K562 (cell line): ENCODE data around the gene MSN. TPM values are rescaled to one million over a fixed set of nuclear protein-coding genes. Genes with fewer than 3 reads are reported as not detected.

Experiments used
- ATAC-seq: fragments of 200-7000 bp; cut with Tn5 transposase; 3 replicates; pipeline ENCODE4 v1.9.1; 2020; ENCODE audit warnings: moderate library complexity
- BruUV-seq: library from RNA; stranded (reverse); fragments of 400-500 nt; replicated peaks from 2 replicates; lab custom pipeline; 2021; lab: Mats Ljungman, UMichigan
- CTCF ChIA-PET: fragments of 300-600 bp; formaldehyde crosslinking; extraction: SDS; loops from one replicate; lab custom pipeline; 2021; ENCODE audit warnings: low intra/inter-chr PET ratio; lab: Yijun Ruan, JAX
- POLR2A ChIA-PET: fragments of 300-600, 350-650 bp; sonication (Branson Sonifier 250); formaldehyde crosslinking; extraction: SDS; loops from one replicate; lab custom pipeline; 2021; ENCODE audit warnings: antibody characterized with exemption, inconsistent platforms; lab: Yijun Ruan, JAX
- DNase-seq, 4 experiments: peaks; one replicate each; pipeline versions ENCODE4 v3.0.0 to v3.0.0-alpha.2; 2011 to 2018; ENCODE audit warnings: low spot score in 3 of 4, mixed read lengths in 3 of 4; ENCODE audit errors: extremely low read depth in 1 of 4
- FAIRE-seq: peaks from 2 replicates; lab custom pipeline; 2011; peaks lifted over from hg19 to GRCh38; lab: Jason Lieb, UNC
- H2AFZ ChIP-seq: 2 replicates; pipeline ENCODE4 v1.6.0; 2011; ENCODE audit warnings: low read depth, low read length, control low read depth, inconsistent platforms
- H3K27ac ChIP-seq: fragments of 200-600 bp; 3 replicates; pipeline ENCODE4 v1.8.0; 2011; ENCODE audit warnings: low read depth, mild to moderate bottlenecking, control low read depth, inconsistent platforms, low read length, moderate library complexity, mixed read lengths; ENCODE audit errors: extremely low read depth
- H3K27me3 ChIP-seq, 2 experiments: fragments of 300-600 bp in 1 of 2; 2 replicates in 1 of 2; 3 replicates in 1 of 2; pipeline versions ENCODE4 v1.6.0 to v1.8.0; 2011; ENCODE audit warnings: inconsistent platforms in 2 of 2, low read length in 2 of 2, mild to moderate bottlenecking in 1 of 2, mixed read lengths in 1 of 2, moderate library complexity in 1 of 2; ENCODE audit not compliant: control insufficient read depth in 2 of 2, insufficient read depth in 2 of 2
- H3K36me3 ChIP-seq: fragments of 300-600 bp; 3 replicates; pipeline ENCODE4 v1.8.0; 2011; ENCODE audit warnings: mild to moderate bottlenecking, low read length, inconsistent platforms; ENCODE audit not compliant: control insufficient read depth, insufficient read depth
- H3K4me1 ChIP-seq, 2 experiments: fragments of 200-600 bp in 1 of 2; replicated peaks in 1 of 2; 2 replicates in 1 of 2; 3 replicates in 1 of 2; pipeline versions ENCODE4 v1.5.1 to v1.8.0; 2011; ENCODE audit warnings: inconsistent platforms in 2 of 2, low read length in 2 of 2, mild to moderate bottlenecking in 1 of 2, mixed read lengths in 1 of 2, moderate library complexity in 1 of 2; ENCODE audit not compliant: control insufficient read depth in 2 of 2, insufficient read depth in 2 of 2
- H3K4me2 ChIP-seq: 2 replicates; pipeline ENCODE4 v1.6.1; 2011; ENCODE audit warnings: low read length, control low read depth, inconsistent platforms, mixed read lengths; ENCODE audit not compliant: insufficient read depth
- H3K4me3 ChIP-seq: fragments of 200-600 bp; sonication (generic), shearing (Covaris generic); 2 replicates; pipeline ENCODE4 v1.5.1; 2016; ENCODE audit warnings: control low read depth, inconsistent platforms
- H3K79me2 ChIP-seq: fragments of 200-600 bp; 3 replicates; pipeline ENCODE4 v1.8.0; 2011; ENCODE audit warnings: low read length, inconsistent platforms; ENCODE audit not compliant: control insufficient read depth, insufficient read depth
- H3K9ac ChIP-seq, 2 experiments: 2 replicates each; pipeline versions ENCODE4 v1.6.0 to v1.6.1; 2011; ENCODE audit warnings: low read depth in 2 of 2, low read length in 2 of 2, control low read depth in 1 of 2, inconsistent platforms in 1 of 2, mild to moderate bottlenecking in 1 of 2, mixed read lengths in 1 of 2; ENCODE audit not compliant: insufficient read depth in 1 of 2
- H3K9me1 ChIP-seq: one replicate; pipeline ENCODE4 v1.6.0; 2011; ENCODE audit warnings: inconsistent platforms, mild to moderate bottlenecking, low read length, moderate library complexity; ENCODE audit not compliant: control insufficient read depth, insufficient read depth
- H3K9me3 ChIP-seq: replicated peaks from 2 replicates; pipeline ENCODE4 v1.5.1; 2011; ENCODE audit warnings: low read depth, low read length, inconsistent platforms; ENCODE audit not compliant: control insufficient read depth, insufficient read depth
- H4K20me1 ChIP-seq: replicated peaks from 2 replicates; pipeline ENCODE4 v1.6.1; 2011; ENCODE audit warnings: low read length, inconsistent platforms, mixed read lengths; ENCODE audit not compliant: control insufficient read depth, insufficient read depth
- C11orf30 ChIP-seq: fragments of 450-650 bp; IDR thresholded peaks from 2 replicates; pipeline ENCODE4 v1.6.1; 2016; ENCODE audit warnings: low read depth, mild to moderate bottlenecking
- FOXA1 ChIP-seq: fragments of 450-650 bp; IDR thresholded peaks from 2 replicates; pipeline ENCODE4 v1.6.1; 2016; ENCODE audit warnings: mild to moderate bottlenecking, borderline replicate concordance
- GABPB1 ChIP-seq: sonication (generic); formaldehyde crosslinking; IDR thresholded peaks from 2 replicates; pipeline ENCODE4 v1.8.0; 2022; ENCODE audit warnings: mild to moderate bottlenecking, missing genetic modification reagents
- HNRNPH1 ChIP-seq: fragments of 200-400 bp; formaldehyde crosslinking; optimal IDR thresholded peaks from 2 replicates; pipeline ENCODE3; 2017; ENCODE audit warnings: low read depth, mild to moderate bottlenecking, low read length, moderate library complexity
- NCOR1 ChIP-seq: fragments of 450-650 bp; IDR thresholded peaks from 2 replicates; pipeline ENCODE4 v1.6.1; 2016; ENCODE audit warnings: mild to moderate bottlenecking, moderate library complexity
- NR2C2 ChIP-seq, 2 experiments: fragments of 200-800 bp in 1 of 2; sonication (Bioruptor generic) in 1 of 2; sonication (generic) in 1 of 2; formaldehyde crosslinking in 1 of 2; IDR thresholded peaks; 2 replicates each; pipeline versions ENCODE4 v1.6.1 to v1.8.0; 2016 to 2022; ENCODE audit warnings: mild to moderate bottlenecking in 1 of 2, missing compliant biosample characterization in 1 of 2, missing genetic modification characterization in 1 of 2, missing genetic modification reagents in 1 of 2
- PTBP1 ChIP-seq: fragments of 200-400 bp; formaldehyde crosslinking; IDR thresholded peaks from 2 replicates; pipeline ENCODE4 v1.6.1; 2017; ENCODE audit warnings: low read depth, low read length
- SLC30A9 ChIP-seq: fragments of 250-450 bp; sonication (Bioruptor Pico); IDR thresholded peaks from 2 replicates; pipeline ENCODE4 v1.8.0; 2022; ENCODE audit warnings: mild to moderate bottlenecking, moderate library complexity
- YBX1 ChIP-seq: fragments of 450-650 bp; IDR thresholded peaks from 2 replicates; pipeline ENCODE4 v1.7.1; 2016; ENCODE audit warnings: mild to moderate bottlenecking
- WGBS: fragments of 100-300 bp; shearing (Covaris generic); methylation state at CpG from one replicate; pipeline ENCODE4 v1.1.6; 2016; ENCODE audit warnings: low coverage, mixed read lengths; ENCODE audit not compliant: insufficient coverage; ENCODE audit errors: missing lambda C conversion rate; 5-methylcytosine and 5-hydroxymethylcytosine counted together
- in situ Hi-C: fragments of 300-500 bp; cut with MboI; formaldehyde crosslinking; loops from 4 replicates; pipeline ENCODE4 v1.15.0; 2018; ENCODE audit warnings: inconsistent platforms, mixed read lengths
- intact Hi-C: fragments of 100-400 bp; cut with micrococcal nuclease; formaldehyde crosslinking; loops from 2 replicates; pipeline ENCODE4 v1.14.2; 2022
- polyA plus RNA-seq, 8 experiments: library from polyadenylated mRNA; depleted of rRNA in 4 of 8; stranded (reverse) in 5 of 8; unstranded in 3 of 8; fragments of >200 nt; fragmentation: Nextera tagmentation in 2 of 8; fragmentation: Illumina TruSeq in 1 of 8; extraction: Ambion mirVana in 2 of 8; extraction: Trizol in 1 of 8; gene quantifications; 2 replicates each; pipeline versions ENCODE4 v1.2.1 to v1.2.3, GENCODE V29; 2011 to 2014; ENCODE audit warnings: inconsistent platforms in 1 of 8, missing spikeins in 1 of 8
- total RNA-seq, 7 experiments: library from RNA; depleted of rRNA in 6 of 7; stranded (reverse); fragments of >200 nt in 6 of 7; fragmentation: Illumina TruSeq in 2 of 7; extraction: Trizol in 2 of 7; gene quantifications; 2 replicates each; pipeline versions ENCODE4 v1.2.1 to v1.2.3, GENCODE V29; 2011 to 2021; ENCODE audit warnings: low replicate concordance in 1 of 7
- TF ChIP-seq, protein P1 (sequence below): fragments of 250-450 bp; sonication (Bioruptor Pico); IDR thresholded peaks from 2 replicates; pipeline ENCODE4 v1.5.0; 2020; ENCODE audit warnings: mild to moderate bottlenecking, borderline replicate concordance
- TF ChIP-seq, protein P2 (sequence below): fragments of 450-650 bp; formaldehyde crosslinking; IDR thresholded peaks from 2 replicates; pipeline ENCODE4 v1.4.0; 2020; ENCODE audit warnings: mild to moderate bottlenecking
- TF ChIP-seq, protein P3 (sequence below): sonication (generic); formaldehyde crosslinking; IDR thresholded peaks from 2 replicates; pipeline ENCODE4 v1.8.0; 2023; ENCODE audit warnings: mild to moderate bottlenecking, missing genetic modification reagents
- TF ChIP-seq, protein P4 (sequence below): fragments of 250-450 bp; sonication (Bioruptor Pico); IDR thresholded peaks from 2 replicates; pipeline ENCODE4 v1.5.0; 2021; ENCODE audit warnings: mild to moderate bottlenecking, moderate library complexity

The MSN gene
- total and polyA plus RNA-seq, 9 of the 15 experiments (the other 6 are each of a cell fraction or from before 2014, with no cell fraction given) = 128 to 486 (median 237) TPM

DNA sequence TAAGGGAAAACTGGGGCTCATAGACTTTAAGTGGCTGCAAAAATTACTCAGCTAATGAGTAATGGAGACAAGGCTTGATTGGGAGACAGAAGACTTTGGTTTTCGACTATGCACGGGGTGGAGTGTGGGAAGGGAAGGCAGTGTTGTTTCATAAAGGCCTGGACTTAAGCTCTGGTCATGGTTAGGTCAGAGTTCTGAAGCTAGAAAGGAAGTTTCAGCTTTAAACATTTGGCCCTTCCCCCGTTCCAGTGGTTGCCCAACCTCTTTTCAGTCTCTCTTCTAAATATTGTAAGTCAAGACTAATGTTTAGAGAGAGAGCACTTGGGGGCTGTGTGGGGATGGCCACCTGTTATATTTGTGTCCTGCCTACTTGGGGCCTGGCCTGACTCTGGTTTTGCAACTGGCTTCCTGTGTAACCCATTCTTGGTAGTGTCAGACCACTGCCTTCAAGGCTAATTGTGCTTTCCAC is 21.0 kb downstream of the MSN start:
- in situ Hi-C loops = no loop called here
- peak; percentile 20; the same call in 2 of the 3 replicates for ATAC-seq
- Histone ChIP-seq H4K20me1 (peaks cover 31% of the 10 kb centered on the region), H3K4me3 (no peak overlapping the region), H2AFZ (no peak overlapping the region), H3K9ac (no peak overlapping the region), H3K27ac (no peak overlapping the region), H3K27me3 (no peaks in the 10 kb centered on the region), H3K4me1 (peaks cover 0 to 26% of the 10 kb centered on the region in 2 experiments; a peak in 3 of 5 replicates), H3K9me3 (no peaks in the 10 kb centered on the region), H3K4me2 (no peak overlapping the region), H3K9me1 (peaks cover 6% of the 10 kb centered on the region), H3K79me2 (peaks cover 98% of the 10 kb centered on the region), H3K36me3 (peaks cover 44% of the 10 kb centered on the region; the same call in 2 of the 3 replicates)
- ChIA-PET POLR2A (interaction anchor here (0.6 to 1.6 kb wide), 4 partner anchors 9 to 18 kb away, joined by 3 to 5 read pairs (median 4); no protein-coding TSS in a partner anchor), CTCF (no interaction called here)
- DNase-seq = no peak
- intact Hi-C loops = no loop called here
- no TSS peak for BruUV-seq
- 51% methylated on average over 3 of the region's 3 CpGs for WGBS
- FAIRE-seq = peak; percentile 29
- no peak for TF ChIP-seq FOXA1
- TF ChIP-seq, protein P1, sequence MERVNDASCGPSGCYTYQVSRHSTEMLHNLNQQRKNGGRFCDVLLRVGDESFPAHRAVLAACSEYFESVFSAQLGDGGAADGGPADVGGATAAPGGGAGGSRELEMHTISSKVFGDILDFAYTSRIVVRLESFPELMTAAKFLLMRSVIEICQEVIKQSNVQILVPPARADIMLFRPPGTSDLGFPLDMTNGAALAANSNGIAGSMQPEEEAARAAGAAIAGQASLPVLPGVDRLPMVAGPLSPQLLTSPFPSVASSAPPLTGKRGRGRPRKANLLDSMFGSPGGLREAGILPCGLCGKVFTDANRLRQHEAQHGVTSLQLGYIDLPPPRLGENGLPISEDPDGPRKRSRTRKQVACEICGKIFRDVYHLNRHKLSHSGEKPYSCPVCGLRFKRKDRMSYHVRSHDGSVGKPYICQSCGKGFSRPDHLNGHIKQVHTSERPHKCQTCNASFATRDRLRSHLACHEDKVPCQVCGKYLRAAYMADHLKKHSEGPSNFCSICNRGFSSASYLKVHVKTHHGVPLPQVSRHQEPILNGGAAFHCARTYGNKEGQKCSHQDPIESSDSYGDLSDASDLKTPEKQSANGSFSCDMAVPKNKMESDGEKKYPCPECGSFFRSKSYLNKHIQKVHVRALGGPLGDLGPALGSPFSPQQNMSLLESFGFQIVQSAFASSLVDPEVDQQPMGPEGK = no peak
- TF ChIP-seq, protein P2, sequence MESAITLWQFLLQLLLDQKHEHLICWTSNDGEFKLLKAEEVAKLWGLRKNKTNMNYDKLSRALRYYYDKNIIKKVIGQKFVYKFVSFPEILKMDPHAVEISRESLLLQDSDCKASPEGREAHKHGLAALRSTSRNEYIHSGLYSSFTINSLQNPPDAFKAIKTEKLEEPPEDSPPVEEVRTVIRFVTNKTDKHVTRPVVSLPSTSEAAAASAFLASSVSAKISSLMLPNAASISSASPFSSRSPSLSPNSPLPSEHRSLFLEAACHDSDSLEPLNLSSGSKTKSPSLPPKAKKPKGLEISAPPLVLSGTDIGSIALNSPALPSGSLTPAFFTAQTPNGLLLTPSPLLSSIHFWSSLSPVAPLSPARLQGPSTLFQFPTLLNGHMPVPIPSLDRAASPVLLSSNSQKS (CRISPR knock-in tag) = no peak
- no peak for TF ChIP-seq NR2C2 (CRISPR knock-in tag; IDR thresholded peaks at IDR 0.05)
- TF ChIP-seq NR2C2 (tag; IDR thresholded peaks at IDR 0.05) = no peak
- TF ChIP-seq GABPB1 = no peak
- TF ChIP-seq, protein P3, sequence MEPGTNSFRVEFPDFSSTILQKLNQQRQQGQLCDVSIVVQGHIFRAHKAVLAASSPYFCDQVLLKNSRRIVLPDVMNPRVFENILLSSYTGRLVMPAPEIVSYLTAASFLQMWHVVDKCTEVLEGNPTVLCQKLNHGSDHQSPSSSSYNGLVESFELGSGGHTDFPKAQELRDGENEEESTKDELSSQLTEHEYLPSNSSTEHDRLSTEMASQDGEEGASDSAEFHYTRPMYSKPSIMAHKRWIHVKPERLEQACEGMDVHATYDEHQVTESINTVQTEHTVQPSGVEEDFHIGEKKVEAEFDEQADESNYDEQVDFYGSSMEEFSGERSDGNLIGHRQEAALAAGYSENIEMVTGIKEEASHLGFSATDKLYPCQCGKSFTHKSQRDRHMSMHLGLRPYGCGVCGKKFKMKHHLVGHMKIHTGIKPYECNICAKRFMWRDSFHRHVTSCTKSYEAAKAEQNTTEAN (CRISPR knock-in tag) = no peak
- TF ChIP-seq PTBP1 = no peak
- TF ChIP-seq C11orf30 = no peak
- TF ChIP-seq YBX1 = no peak
- TF ChIP-seq, protein P4, sequence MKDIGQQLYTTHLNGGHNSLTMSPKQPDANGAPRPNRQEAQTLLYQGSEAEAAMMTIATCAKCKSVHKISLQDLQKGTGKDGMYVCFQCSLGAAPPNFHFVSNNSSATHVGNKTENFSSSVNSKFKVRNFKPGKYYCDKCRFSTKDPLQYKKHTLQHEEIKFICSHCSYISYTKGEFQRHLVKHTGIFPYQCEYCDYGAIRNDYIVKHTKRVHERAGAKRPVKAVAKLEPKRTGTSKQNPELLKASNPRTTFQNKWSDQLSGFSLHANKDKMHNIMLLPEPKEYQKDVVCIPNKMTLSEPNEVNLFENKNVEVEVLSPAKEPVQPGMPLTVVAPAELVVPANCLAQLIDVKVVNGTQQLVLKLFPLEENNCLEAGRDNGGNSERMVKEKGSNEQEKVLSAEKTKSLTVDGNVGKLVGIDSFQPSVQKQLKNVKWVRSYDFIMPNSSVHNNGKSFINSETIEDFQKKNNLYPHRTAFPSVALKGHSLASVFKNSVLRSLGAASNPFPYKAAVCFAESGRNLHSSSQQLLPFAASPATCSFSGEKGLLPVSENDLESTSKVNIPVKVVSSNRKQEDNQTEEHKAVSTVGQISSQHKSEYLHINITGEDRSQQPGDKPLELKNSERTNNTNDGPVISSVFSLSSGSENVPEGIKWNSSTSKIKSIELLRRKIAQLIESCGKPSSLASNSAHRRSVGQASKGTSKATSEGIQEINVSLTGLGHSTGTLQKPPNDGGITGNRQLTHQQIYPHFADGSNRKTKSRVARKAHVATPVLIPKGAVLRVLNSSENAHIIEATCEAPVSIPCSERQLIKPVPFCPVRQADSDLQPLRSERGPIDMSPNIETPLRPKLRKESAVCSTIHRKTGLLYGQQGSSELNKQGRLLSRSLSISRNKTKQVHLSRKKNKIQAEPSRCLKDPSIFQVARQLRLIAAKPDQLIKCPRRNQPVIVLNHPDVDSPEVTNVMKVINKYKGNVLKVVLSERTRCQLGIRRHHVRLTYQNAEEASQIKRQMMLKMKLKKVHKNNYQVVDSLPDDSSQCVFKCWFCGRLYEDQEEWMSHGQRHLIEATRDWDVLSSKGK = no peak
- TF ChIP-seq SLC30A9 (CRISPR knock-in tag) = no peak
- no peak for TF ChIP-seq HNRNPH1
- no peak for TF ChIP-seq NCOR1
